Activated CD4-positive, alpha-beta T cell treated with anti-CD3 and anti-CD28 coated beads for 24 hours (primary cell): ENCODE results near the gene CLEC18B.
"Not testable (repeated sequence)": the region's sequence is repeated elsewhere in the genome, so short reads cannot be mapped to it uniquely, and the experiment has no call there.

ENCODE experiments used
- DNase-seq, 2 donors: peaks; one replicate each; pipeline ENCODE4 v3.0.0-alpha.2; 2020; ENCODE audit warnings: low read depth in 2 of 2

CLEC18B gene

DNA sequence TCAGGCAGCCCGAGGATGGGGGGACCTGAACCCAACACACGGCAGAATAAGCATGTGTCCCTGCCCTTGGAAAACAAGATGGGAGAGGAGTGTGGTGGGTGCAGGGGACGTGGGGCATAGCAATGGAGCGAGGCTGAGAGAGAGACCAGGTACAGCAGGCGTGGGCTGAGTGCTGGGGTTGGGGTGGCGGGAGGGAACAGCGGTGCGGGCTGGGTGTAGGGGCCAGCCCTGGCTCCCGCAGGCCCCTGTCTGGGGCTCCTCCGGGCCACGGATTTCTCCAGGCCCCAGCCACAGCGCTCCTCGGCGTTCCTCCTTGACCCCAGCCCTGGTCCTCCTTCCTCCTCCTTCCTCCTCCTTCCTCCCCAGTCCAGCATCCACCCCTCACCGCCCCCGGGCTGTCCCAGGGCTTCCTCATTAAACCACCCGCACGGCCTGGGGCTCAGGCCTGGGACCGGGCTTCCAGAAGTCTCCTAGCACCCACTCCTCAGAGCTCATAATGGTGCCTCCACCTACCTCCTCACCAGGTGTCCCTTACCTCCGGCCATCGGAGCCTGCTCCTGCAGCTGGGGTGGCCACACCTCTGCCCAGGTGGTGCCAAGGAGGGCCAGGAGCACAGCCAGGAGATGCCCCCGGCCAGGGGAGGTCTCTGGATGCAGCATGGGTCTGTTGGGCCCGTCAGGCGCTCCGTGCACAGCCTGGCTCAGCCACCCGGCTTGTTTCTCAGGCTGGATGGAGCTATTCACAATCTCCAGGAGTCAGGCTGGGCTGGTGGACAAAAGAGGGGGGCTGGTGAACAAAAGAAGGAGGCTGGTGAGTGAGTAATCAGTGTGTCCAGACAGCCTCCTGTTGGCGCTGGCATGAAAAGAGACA is at the start of gene CLEC18B:
CLEC18B (minus strand) TSS at position 867 of the 870 bp plus-strand sequence; CDS start at position 659, 208 bp downstream.
- not testable (repeated sequence) for DNase-seq

DNA sequence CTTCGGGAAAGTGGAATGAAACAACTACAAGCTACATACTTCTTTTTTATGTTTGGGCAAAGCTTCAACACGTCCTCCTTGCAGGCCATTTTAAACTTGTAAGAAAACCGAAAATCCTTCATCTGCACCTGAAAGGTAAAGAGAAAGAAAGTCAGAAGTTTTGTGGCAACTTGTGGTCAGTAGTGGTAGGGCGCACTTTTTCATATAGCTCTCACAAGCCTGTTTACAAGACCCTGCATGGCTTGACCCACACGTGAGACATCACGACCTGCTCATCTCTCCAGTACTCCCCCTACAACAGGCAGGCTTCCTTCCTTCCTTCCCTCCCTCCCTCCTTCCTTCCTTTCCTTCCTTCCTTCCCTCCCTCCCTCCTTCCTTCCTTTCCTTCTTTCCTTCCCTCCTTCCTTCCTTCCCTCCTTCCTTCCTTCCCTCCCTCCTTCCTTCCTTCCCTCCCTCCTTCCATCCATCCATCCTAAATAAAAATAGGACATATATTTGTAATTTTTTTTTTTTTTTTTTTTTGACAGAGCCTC is 48.7 kb upstream of the CLEC18B start:
- no peak for DNase-seq

DNA sequence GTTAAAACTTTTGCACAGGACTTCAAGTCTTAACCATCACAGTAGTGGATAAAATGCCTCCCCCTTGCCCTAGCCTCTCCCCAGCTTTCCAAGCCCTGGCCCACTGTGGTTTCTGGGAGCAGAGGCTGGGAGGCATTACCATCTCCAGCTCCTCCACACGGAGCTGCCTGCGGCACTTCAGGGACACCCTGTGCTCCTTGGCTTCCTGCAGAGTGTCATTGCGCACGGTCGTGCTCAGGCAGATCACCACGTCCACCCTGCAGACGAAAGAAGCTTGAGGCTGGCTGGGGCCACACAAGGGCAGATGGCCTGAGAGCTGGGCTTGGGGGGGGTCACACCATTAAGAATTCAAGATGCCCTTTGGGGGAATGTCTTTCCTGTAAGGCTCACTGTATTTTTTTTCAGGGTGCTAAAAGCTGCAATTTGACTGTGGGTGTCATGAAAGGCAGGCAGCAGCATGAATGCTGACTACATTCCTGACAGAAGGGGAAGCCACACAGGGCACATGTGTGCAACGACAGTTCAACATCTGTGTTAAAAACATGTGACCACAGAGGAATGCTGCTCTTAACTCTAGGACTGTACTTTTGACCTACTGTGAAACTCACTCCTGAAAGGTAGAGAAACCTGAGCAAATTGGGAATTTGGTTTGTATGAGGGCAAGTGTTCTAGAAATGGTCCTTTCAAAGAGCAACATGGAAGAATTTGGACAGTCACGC is 47.7 kb upstream of the CLEC18B start:
- DNase-seq, result no peak

DNA sequence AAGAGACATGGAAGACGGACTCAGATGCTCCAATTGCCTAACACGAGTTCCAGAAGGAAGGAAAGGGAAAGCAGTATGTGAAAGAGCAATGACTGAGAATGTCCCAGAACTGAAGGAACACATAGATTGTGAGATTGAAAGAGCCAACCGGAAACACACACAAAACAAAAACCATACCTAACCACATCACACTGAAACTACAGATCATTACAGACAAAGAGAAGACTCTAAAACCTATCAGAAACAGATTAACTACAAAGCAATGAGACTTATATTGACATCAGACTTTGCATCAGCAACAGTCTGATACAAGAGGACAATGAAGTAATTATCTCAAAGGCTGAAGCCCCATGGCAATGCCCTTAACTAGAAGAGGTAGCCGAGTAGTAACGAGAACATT is 45.6 kb upstream of the CLEC18B start:
- no peak for DNase-seq

DNA sequence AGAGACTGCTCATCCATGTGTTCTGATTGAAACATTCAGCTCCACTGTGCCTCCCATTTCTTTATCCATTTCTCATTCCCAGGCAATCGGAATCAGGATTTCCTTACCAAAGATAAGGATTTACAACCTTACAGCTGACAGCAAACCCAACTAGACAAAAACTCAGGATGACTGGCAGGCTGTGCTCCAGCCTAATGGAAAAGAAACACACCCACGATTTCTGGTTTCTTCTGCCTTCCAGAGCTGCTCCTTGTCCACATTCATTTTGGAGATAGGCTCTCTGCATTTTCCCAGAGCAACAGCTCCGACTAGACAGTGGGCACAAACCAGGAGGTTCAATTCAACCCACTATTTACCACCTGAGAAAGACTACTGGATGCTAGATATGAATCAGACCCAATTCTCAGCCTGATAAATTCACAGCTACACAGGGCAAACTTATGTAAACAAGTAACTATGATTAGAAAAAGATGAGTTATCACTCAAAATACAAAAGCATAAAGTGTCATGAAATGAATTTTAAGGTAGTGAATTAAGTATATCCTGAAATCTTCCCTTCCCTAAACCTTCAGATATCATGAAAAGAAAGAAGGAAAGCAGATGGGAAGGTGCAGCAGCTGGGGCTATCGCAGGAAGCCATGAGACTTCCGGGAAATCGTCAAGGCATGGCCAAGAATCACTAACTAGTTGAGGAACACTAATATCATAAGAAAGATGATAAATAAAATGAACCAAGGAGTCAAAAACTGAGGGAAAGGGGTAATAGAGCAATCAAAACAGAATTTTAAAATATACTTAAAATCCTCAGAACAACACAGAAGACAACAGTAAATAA is 44.8 kb upstream of the CLEC18B start:
- DNase-seq, result no peak

DNA sequence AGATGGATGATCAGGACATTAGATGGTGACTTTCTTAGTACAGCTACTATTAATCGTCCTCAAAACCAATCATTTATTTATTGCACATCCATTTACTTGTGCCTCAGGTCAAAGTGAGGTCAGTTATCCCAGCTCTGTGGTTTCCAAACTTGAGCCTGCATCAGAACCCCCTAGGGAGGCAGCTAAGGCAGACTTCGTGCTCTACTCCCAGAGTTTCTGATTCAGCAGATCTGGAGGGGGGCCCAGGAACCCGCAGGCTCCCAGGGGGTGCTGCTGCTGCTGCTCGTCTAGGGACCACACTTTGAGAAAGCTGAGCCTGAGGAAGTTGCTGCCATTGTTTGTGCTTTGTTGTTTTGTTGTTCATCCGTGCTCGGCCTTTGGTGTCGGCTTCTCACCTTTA is 44.0 kb upstream of the CLEC18B start:
- DNase-seq, result no peak

DNA sequence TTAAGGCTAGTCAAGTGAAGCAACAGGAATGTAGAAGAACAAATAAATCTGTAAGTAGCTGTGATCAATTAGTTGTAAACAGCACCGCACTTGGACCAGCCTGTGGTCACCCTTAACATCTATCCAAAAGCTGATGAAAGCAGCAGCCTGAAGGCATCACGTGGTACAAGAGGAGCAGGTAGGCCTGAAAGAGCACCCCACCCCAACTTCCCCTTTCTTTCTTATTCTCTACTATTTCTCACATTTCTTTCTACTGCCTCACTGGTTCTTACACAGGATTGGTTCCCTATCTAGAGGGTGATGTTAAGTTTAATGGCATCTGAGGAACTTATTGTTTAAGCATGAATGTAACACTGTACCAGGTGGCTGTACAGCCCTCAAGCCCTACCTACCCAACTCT is 42.6 kb upstream of the CLEC18B start:
- DNase-seq, result no peak

DNA sequence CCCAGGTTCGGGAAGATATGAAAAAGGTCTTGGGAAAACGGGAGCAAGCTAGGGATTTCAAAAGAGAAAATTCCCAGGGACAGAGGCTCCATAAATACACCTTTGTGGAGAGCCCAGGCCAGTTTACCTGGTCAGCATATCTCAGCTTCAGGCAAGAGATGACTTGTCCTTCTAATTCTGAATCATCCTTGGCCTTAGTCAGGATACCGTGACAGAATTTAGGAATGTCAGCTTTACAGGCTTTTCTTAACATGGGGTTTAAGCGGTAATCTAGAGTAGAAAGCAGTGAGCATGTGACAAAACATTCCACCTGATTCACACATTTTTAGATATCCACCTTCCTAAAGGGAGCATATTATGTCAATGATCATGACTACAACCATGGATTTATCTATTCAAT is 41.1 kb upstream of the CLEC18B start:
- DNase-seq, result no peak

DNA sequence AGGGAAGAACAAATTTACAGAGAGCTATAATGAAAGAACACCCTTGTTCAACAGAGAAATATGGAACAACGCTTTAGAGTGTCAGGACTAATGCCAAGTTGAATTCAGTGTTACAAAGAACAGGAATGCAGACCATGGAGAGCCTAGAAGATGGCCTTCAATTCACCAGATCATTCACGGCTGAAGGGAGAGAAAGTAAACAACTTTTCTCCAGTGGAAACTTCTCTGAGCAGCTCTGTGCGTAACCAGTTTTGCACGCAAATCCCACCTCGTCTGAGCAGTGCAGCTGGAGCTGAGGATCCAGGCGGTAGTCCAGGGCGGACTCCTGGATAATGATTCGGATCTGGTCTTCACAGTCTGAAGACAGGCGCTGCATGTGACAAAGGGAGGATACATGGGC is 40.5 kb upstream of the CLEC18B start:
- DNase-seq, result no peak

DNA sequence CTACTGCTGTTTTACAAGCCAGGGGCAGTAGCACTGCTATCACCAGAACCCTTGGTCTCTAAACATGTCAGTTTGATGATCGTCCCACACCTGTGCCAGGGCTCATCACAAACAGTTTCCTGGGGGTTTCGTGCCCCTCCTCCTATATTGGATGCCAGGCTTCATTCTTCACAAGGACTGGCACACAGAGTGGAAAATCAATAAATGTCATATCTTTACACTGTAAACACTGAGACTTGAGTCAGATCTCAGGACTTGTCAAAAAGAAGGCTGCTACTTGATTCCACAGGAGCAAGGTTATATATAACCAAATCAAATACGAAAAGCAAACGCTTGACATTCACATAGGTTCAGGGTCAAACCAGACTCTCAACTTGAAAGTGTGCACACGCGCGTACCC is 39.3 kb upstream of the CLEC18B start:
- DNase-seq, result no peak

DNA sequence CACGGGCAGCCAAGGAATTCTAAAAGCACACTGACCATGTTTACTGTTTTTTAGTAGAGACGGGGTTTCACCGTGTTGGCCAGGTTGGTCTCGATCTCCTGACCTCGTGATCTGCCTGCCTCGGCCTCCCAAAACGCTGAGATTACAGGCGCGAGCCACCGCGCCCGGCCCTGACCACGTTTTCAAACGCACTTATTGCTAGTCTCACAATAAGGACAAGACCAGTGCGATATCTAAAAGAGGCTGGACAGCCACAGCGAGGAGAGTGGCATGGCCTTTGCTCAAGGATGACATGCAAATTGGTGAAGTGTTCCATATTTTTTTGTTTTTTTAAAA is 35.0 kb upstream of the CLEC18B start:
- DNase-seq, result no peak

DNA sequence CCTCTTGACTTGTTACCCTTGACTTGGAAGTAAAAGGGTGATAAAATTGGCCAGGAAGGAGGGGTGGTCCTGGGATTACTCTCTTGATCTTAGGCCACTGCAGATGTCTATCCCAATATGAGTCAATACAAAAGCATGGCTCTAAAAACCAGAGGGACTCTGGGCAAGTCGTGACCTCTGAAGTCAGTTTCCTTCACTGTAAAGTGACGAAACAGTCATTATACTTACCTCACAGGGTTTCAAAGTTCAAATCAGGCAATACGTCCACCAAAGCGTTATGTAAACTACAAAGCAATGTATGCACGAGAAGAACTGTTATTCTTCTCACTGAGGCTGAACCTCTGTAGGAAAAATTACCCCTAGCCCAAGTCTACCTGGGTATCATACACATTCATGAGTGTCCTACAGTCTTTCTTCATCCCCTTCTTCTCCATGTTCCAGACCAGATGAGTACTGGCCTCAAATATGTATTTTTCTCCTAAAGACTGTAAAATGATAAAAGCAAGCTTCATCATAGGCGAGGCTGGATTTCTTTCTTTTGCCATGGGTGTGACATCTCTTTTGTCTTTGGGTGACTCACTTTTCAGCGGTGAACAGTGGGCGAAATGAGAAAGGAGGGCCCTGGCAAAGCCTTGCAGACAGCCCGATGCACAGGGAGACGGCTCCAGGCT is 34.5 kb upstream of the CLEC18B start:
- DNase-seq, result no peak

DNA sequence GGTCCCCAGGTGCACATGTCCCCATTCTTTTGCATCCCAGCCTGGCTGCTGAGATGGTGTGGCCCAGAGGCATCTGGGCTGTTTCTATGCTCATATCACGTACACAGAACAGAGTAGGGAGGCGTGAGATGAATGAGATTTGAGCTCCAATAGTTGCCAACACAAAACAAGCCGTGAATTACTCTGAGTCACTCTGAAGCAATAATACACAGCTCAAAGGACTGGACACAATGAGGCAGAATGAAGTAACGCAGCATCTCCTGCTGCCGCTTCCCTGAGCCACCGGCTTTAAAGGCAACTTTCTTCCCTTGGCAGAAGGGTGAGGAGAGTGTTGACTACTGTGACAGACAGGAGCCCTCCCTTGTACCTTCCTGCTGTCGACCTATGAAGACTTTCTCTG is 33.9 kb upstream of the CLEC18B start:
- DNase-seq, result no peak

DNA sequence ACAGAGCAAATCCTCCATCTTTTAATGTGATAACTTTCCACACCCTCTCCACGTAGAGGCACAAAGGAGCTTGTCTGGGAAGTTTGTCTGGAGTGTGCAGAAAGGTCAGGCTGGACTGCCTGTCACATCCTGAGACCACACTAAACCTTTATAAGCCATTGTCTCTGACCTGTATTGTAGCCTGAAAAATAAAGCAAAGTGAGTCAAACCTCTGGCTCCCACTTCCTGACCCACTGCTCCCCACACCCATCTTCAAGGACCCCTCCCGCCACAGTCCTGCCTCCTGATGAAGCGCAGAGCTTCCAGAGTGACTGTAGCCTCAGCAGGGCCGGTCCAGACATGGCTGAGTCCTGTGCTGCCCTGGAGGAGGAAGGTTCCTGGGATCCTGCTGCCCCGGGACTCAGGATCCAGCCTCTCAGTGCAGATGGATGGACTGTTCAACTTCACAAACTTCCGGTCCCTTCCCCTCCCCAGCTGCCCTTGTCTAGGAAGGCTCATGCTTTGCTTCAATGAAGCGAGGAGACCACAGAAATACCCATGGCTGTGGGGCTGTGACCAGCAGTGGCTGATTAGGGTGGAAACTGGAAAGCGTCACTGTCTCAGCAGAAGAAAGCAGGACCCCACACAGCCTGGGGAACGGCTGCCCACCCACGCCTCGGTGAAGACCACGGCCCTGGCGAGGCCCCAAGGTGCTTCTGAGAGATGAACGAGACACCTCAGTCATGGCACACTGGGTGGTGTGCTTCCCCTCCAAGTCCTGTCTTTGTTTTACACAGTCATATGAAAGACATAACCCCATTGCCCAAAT is 30.9 kb upstream of the CLEC18B start:
- DNase-seq, result no peak

DNA sequence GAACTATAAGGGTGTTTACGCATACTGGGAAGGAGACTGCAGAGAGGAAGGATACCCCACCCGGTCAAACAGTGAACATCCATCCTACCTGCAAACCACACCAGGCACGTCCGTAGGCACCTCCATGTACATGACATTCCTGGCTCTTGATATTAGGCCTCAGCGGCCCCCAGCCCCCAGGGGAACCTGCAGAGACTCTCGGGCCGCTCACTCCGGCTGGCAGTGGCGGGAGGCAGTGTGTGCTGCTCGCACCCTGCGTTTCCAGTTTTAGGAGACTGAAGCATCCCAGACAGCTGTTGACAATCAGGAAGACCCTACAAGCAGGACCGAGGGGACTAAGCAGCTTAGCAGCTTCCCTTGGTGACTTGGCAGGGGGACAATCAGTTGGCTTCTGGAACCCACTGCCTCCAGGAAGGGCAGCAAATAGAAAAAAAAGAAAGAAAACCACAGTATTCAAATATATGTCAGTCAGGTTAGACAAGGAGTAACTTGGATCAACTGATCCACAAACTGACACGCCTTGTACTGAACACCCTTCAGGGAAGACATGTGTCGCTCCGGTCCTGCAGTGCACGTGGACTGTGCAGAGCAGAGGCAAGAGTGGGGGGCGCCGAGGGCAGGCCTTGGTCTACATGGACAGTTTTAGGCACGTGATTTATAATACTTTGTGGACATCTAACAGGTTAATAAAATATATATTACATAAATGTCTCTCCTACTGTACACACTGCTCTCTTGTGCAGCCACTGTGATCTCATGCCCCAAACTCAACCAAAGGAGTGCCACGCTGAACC is 29.9 kb upstream of the CLEC18B start:
- no peak for DNase-seq

DNA sequence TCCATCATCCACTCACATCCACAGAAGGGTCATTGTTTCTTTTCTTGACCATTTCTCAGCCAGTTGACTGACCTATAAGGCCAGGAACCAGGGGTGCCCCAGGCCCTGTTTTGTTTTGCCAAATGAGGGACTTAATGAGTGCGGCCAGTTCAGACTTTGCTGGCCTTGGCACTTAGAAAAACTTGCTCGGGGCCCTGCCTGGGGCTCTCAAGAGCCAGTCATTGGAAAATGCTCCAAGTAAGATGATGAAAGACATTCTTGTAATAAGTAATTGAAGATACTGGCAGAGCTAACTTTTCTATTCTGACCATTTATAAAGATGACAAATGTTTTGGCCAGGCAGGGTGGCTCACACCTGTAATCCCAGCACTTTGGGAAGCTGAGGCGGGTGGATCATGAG is 29.0 kb upstream of the CLEC18B start:
- DNase-seq, result no peak

DNA sequence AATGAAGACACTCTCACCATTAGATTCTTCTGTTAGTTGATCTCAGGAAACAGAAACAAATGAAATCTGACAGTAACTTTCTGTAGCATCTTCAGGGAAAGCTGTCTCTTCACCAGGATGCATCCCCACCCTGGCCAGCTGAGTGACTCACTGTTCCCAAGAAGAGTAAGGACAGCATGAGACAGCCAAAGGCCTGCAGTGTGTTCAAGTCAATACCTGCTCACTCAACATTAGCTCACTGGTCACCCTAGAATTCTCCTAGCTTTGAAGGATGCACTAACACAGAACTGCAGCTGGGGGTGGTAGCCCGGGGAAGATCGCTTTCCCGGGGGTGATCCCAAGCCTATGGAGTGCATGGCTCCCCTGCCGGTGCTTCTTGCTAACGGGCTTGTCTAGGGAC is 28.2 kb upstream of the CLEC18B start:
- DNase-seq, result no peak

DNA sequence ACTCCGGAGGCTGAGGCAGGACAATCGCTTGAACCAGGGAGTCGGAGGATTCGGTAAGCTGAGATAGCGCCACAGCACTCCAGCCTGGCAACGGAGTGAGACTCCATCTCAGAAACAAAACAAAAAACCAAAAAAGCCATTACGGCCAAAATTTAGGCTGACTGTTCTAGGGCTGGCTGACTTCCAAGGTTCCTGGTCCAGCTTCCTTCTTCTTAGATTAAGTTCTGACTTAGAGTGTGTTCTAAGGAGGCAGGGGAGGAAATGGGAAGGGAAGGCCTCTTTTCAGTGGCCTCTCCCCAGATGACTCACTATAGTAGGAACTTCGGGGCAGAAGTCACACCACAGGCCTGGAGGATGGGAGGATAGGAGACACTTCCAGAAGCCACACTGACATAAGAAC is 27.7 kb upstream of the CLEC18B start:
- DNase-seq, result no peak

DNA sequence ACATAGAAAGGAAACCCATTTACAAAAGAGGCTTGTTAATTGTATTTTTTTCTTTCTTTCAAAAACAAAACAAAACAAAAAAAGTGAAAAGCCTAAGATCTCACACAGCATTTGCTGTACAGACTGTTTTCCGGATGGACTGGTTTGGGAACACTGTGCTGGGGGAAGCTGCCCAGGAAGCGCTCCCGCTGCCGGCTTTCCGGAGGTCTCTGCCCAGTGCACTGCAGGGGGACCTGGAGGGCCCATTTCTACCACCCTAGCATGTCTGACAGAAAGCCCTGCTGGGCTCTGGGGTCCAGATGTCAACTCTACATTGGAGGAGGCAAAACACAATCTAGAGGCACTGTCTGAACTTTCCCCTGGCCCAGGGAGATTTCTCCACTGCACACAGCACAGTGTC is 26.3 kb upstream of the CLEC18B start:
- DNase-seq, result no peak

DNA sequence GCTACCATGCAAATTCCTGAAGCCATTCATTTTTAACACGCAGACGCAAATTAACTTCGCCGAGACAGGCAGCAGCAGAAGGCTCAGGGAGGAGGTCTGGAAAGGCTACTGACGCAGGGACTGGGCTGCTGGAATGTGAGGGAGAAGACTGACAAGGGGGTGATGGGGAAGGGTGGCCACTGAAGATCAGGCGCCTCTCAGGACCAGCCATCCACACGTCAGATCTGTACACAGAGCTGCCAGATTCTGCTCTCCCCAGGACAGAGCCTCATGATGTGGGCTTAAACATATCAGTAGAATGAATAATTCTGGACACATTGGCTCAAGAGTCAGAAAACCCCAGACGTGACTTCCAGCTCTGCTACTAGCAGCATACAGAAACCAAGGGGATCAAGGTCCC is 25.6 kb upstream of the CLEC18B start:
- DNase-seq, result no peak
